ENCODE measurements around the gene FGF10.

FGF10 gene

GRCh38 chr5:44389090-44389822 lies at the start of gene FGF10:
Gene FGF10 (minus strand): TSS chr5:44389420. CDS start chr5:44388682, 738 bp downstream.
- no peak for DNase-seq (ENCODE audit: low read depth)
- no peak within 1 kb of the TSS for H3K4me3 ChIP-seq (ENCODE audit: low read depth, low read length)
- TF ChIP-seq, protein P1, sequence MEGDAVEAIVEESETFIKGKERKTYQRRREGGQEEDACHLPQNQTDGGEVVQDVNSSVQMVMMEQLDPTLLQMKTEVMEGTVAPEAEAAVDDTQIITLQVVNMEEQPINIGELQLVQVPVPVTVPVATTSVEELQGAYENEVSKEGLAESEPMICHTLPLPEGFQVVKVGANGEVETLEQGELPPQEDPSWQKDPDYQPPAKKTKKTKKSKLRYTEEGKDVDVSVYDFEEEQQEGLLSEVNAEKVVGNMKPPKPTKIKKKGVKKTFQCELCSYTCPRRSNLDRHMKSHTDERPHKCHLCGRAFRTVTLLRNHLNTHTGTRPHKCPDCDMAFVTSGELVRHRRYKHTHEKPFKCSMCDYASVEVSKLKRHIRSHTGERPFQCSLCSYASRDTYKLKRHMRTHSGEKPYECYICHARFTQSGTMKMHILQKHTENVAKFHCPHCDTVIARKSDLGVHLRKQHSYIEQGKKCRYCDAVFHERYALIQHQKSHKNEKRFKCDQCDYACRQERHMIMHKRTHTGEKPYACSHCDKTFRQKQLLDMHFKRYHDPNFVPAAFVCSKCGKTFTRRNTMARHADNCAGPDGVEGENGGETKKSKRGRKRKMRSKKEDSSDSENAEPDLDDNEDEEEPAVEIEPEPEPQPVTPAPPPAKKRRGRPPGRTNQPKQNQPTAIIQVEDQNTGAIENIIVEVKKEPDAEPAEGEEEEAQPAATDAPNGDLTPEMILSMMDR (conservative IDR thresholded peaks at IDR 0.05; ENCODE audit: low read depth, low read length) = no peak

DNA sequence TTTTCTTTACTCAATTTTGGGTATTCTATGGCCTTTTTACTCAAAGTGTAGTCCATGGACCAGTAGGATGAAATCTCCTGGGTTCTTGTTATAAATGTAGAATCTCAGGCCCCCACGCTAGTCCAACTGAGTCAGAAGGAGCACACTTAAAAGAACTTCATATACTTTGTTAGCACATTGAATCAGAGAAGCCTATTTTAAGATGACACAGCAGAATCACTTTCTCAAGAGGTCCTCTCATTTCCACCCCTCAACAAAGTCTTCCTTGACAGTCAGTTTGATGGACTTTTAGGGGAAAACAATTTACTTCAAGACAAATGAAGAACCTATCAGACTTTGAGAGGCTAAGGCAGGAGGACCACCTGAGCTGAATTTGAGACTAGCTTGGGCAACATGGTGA lies 37.7 kb upstream of the FGF10 start:
- TF ChIP-seq, protein P1 (conservative IDR thresholded peaks at IDR 0.05; ENCODE audit: low read depth, low read length) = no peak
- no peak overlapping the region for H3K4me3 ChIP-seq (ENCODE audit: low read depth, low read length)
- no peak for DNase-seq (ENCODE audit: low read depth)

- TF ChIP-seq, protein P1 (conservative IDR thresholded peaks at IDR 0.05; ENCODE audit: low read depth, low read length) = no peak
- no peak for DNase-seq (ENCODE audit: low read depth)
Observed at GRCh38 chr5:44412286-44412685, 23.1 kb upstream of the FGF10 start.

GRCh38 chr5:44402084-44402483 lies 12.9 kb upstream of the FGF10 start:
- TF ChIP-seq, protein P1 (conservative IDR thresholded peaks at IDR 0.05; ENCODE audit: low read depth, low read length) = no peak
- no peak overlapping the region for H3K4me3 ChIP-seq (ENCODE audit: low read depth, low read length)

More at GRCh38 chr5:44412286-44412685, 23.1 kb upstream of the FGF10 start:
- no peak overlapping the region for H3K4me3 ChIP-seq (ENCODE audit: low read depth, low read length)

GRCh38 chr5:44401611-44402010 lies 12.4 kb upstream of the FGF10 start:
- TF ChIP-seq, protein P1 (conservative IDR thresholded peaks at IDR 0.05; ENCODE audit: low read depth, low read length) = no peak
- DNase-seq (ENCODE audit: low read depth) = no peak
- H3K4me3 ChIP-seq (ENCODE audit: low read depth, low read length) = no peak overlapping the region

More at GRCh38 chr5:44402084-44402483, 12.9 kb upstream of the FGF10 start:
- no peak for DNase-seq (ENCODE audit: low read depth)

DNA sequence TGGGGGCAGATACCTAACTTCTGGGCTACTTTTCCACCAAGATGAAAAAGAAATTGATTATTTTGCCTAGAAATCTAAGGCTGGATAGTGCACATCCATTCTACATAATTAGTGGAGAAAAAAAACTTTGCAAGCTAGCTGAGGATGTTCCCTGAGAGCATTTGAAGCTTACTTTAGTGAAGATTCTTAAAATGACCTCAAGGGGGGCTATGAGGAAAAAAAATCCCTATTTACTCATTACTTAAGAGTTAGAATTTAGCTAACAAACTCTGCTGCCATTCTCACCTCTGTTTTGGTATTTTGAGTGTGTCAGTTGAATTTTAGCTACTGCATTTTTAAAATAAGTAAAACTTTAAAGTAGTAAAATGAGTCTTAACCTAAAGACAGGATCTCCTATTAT lies 9.2 kb upstream of the FGF10 start:
- H3K4me3 ChIP-seq (ENCODE audit: low read depth, low read length) = no peak overlapping the region
- TF ChIP-seq, protein P1 (conservative IDR thresholded peaks at IDR 0.05; ENCODE audit: low read depth, low read length) = no peak
- no peak for DNase-seq (ENCODE audit: low read depth)

GRCh38 chr5:44396312-44396711 lies 7.1 kb upstream of the FGF10 start:
- H3K4me3 ChIP-seq (ENCODE audit: low read depth, low read length) = no peak overlapping the region
- DNase-seq (ENCODE audit: low read depth) = no peak
- TF ChIP-seq, protein P1 (conservative IDR thresholded peaks at IDR 0.05; ENCODE audit: low read depth, low read length) = no peak

Data from choroid plexus epithelial cell (primary cell).